Measurements from ENCODE around the gene VSTM1. TPM values are rescaled to one million over a fixed set of nuclear protein-coding genes. Genes with fewer than 3 reads are reported as not detected.
"Not testable (repeated sequence)": the region's sequence is repeated elsewhere in the genome, so short reads cannot be mapped to it uniquely, and the experiment has no call there.

Gene VSTM1
- total RNA-seq, 2 donors from 2014 or later, result not detected

GRCh38 chr19:54099190-54099902, 35.6 kb upstream of the VSTM1 start:
- Histone ChIP-seq H3K9me3 (no peaks in the 10 kb centered on the region), H3K4me1 (ENCODE audit: control insufficient read depth in 1 of 2, low read depth in 2 of 2) (peaks cover 13 to 24% of the 10 kb centered on the region in 2 donors), H3K36me3 (no peaks in the 10 kb centered on the region), H3K27me3 (replicated peaks; ENCODE audit: insufficient read depth) (no peaks in the 10 kb centered on the region), H3K4me3 (no peak overlapping the region), H3K27ac (no peak overlapping the region)
- no peak for TF ChIP-seq CTCF (IDR thresholded peaks at IDR 0.05)
- ATAC-seq (ENCODE audit: insufficient number of reproducible peaks, low FRiP score, low read depth) (no peak), DNase-seq (ENCODE audit: low spot score) (no peak)

- Histone ChIP-seq H3K4me3 (peak overlapping the region; percentile 56), H3K4me1 (ENCODE audit: control insufficient read depth in 1 of 2, low read depth in 2 of 2) (peaks cover 5 to 12% of the 10 kb centered on the region in 2 donors), H3K27me3 (replicated peaks; ENCODE audit: insufficient read depth) (no peaks in the 10 kb centered on the region), H3K27ac (no peak overlapping the region), H3K36me3 (no peaks in the 10 kb centered on the region), H3K9me3 (no peaks in the 10 kb centered on the region)
- no peak for ATAC-seq (ENCODE audit: insufficient number of reproducible peaks, low FRiP score, low read depth)
- TF ChIP-seq CTCF (IDR thresholded peaks at IDR 0.05), result no peak
- no peak for DNase-seq (ENCODE audit: low spot score)
Observed at GRCh38 chr19:54096617-54097106, 33.0 kb upstream of the VSTM1 start.

GRCh38 chr19:54095859-54096616, 32.3 kb upstream of the VSTM1 start:
- not testable (repeated sequence) for H3K36me3 ChIP-seq; H3K9me3 ChIP-seq; H3K27me3 ChIP-seq (replicated peaks; ENCODE audit: insufficient read depth); DNase-seq (ENCODE audit: low spot score); H3K27ac ChIP-seq; ATAC-seq (ENCODE audit: insufficient number of reproducible peaks, low FRiP score, low read depth)
- peaks cover 5 to 12% of the 10 kb centered on the region in 2 donors for H3K4me1 ChIP-seq (ENCODE audit: control insufficient read depth in 1 of 2, low read depth in 2 of 2)
- H3K4me3 ChIP-seq, result peak overlapping the region; percentile 63

GRCh38 chr19:54095136-54095858, 31.6 kb upstream of the VSTM1 start:
- DNase-seq (ENCODE audit: low spot score) (no peak), ATAC-seq (ENCODE audit: insufficient number of reproducible peaks, low FRiP score, low read depth) (no peak)
- no peaks in the 10 kb centered on the region for H3K36me3 ChIP-seq
- H3K4me3 ChIP-seq, result peak overlapping the region; percentile 63
- H3K27ac ChIP-seq, result no peak overlapping the region
- no peaks in the 10 kb centered on the region for H3K9me3 ChIP-seq
- peaks cover 5 to 12% of the 10 kb centered on the region in 2 donors for H3K4me1 ChIP-seq (ENCODE audit: control insufficient read depth in 1 of 2, low read depth in 2 of 2)
- H3K27me3 ChIP-seq (replicated peaks; ENCODE audit: insufficient read depth), result no peaks in the 10 kb centered on the region
- TF ChIP-seq CTCF (IDR thresholded peaks at IDR 0.05), result no peak

GRCh38 chr19:54094426-54095000, 30.8 kb upstream of the VSTM1 start:
- ATAC-seq (ENCODE audit: insufficient number of reproducible peaks, low FRiP score, low read depth) (no peak), DNase-seq (ENCODE audit: low spot score) (no peak)
- H3K27ac ChIP-seq, result no peak overlapping the region
- no peaks in the 10 kb centered on the region for H3K36me3 ChIP-seq
- no peak overlapping the region for H3K4me3 ChIP-seq
- H3K9me3 ChIP-seq, result no peaks in the 10 kb centered on the region
- TF ChIP-seq CTCF (IDR thresholded peaks at IDR 0.05), result no peak
- H3K4me1 ChIP-seq (ENCODE audit: control insufficient read depth in 1 of 2, low read depth in 2 of 2), result peaks cover 5 to 12% of the 10 kb centered on the region in 2 donors
- no peaks in the 10 kb centered on the region for H3K27me3 ChIP-seq (replicated peaks; ENCODE audit: insufficient read depth)

All from thoracic aorta (tissue), 2 donors.